DND-41 (cell line): ENCODE measurements around the gene TSHZ2.

Source experiments
- ATAC-seq: fragments of 200-7000 bp; cut with Tn5 transposase; 3 replicates; pipeline ENCODE4 v1.9.1; 2021; ENCODE audit warnings: low read depth; ENCODE audit not compliant: insufficient read depth
- DNase-seq: peaks from one replicate; pipeline ENCODE4 v3.0.0-alpha.2; 2020
- H2AFZ ChIP-seq: 2 replicates; pipeline ENCODE4 v1.6.0; 2012; ENCODE audit warnings: low read depth, low read length
- H3K27ac ChIP-seq: 2 replicates; pipeline ENCODE4 v1.5.1; 2012; ENCODE audit warnings: low read length, inconsistent platforms
- H3K27me3 ChIP-seq: fragments of 200-600 bp; sonication (generic); 2 replicates; pipeline ENCODE4 v1.6.0; 2012; ENCODE audit warnings: low read length, mild to moderate bottlenecking, inconsistent platforms; ENCODE audit not compliant: insufficient read depth, poor library complexity
- H3K36me3 ChIP-seq: 2 replicates; pipeline ENCODE4 v1.5.1; 2012; ENCODE audit warnings: low read length, inconsistent platforms; ENCODE audit not compliant: insufficient read depth
- H3K4me1 ChIP-seq: 2 replicates; pipeline ENCODE4 v1.5.1; 2012; ENCODE audit warnings: mild to moderate bottlenecking, low read length; ENCODE audit not compliant: insufficient read depth
- H3K4me2 ChIP-seq: 2 replicates; pipeline ENCODE4 v1.6.0; 2012; ENCODE audit warnings: mild to moderate bottlenecking, moderate library complexity, low read length, inconsistent platforms; ENCODE audit not compliant: insufficient read depth
- H3K4me3 ChIP-seq, 2 experiments: fragments of 200-600 bp in 1 of 2; shearing (Covaris generic) in 1 of 2; 2 replicates each; pipeline ENCODE4 v1.5.1; 2012 to 2016; ENCODE audit warnings: inconsistent platforms in 2 of 2, low read length in 2 of 2, mild to moderate bottlenecking in 2 of 2, low read depth in 1 of 2, moderate library complexity in 1 of 2
- H3K79me2 ChIP-seq: 2 replicates; pipeline ENCODE4 v1.6.0; 2012; ENCODE audit warnings: low read length, inconsistent platforms; ENCODE audit not compliant: insufficient read depth
- H3K9ac ChIP-seq: 2 replicates; pipeline ENCODE4 v1.6.0; 2012; ENCODE audit warnings: low read depth, mild to moderate bottlenecking, inconsistent platforms, low read length, moderate library complexity
- H3K9me3 ChIP-seq: 2 replicates; pipeline ENCODE4 v1.5.1; 2012; ENCODE audit warnings: low read length, moderate library complexity, mild to moderate bottlenecking, inconsistent platforms; ENCODE audit not compliant: insufficient read depth, severe bottlenecking
- H4K20me1 ChIP-seq: 2 replicates; pipeline ENCODE4 v1.6.0; 2012; ENCODE audit warnings: low read length; ENCODE audit not compliant: insufficient read depth
- CTCF ChIP-seq: IDR thresholded peaks from 2 replicates; pipeline ENCODE4 v1.5.1; 2012; ENCODE audit warnings: borderline replicate concordance, low read length, moderate library complexity, mild to moderate bottlenecking; ENCODE audit not compliant: poor library complexity, severe bottlenecking; ENCODE audit errors: extremely low read depth
- EZH2 ChIP-seq: IDR thresholded peaks from 3 replicates; pipeline ENCODE4 v1.6.1; 2012; ENCODE audit warnings: borderline replicate concordance, low read depth, mild to moderate bottlenecking, moderate library complexity, low read length, inconsistent platforms; ENCODE audit not compliant: severe bottlenecking

The TSHZ2 gene

GRCh38 chr20:52987295-52987694 is 15.1 kb downstream of the TSHZ2 start:
- Histone ChIP-seq H2AFZ (no peak overlapping the region), H3K9ac (no peak overlapping the region), H3K9me3 (no peaks in the 10 kb centered on the region), H3K27ac (no peak overlapping the region), H3K27me3 (peaks cover 5% of the 10 kb centered on the region), H4K20me1 (0 out of 2 replicates have a peak, but pooled peaks cover 4% of the 10 kb centered on the region), H3K4me3 (no peak overlapping the region), H3K4me1 (no peaks in the 10 kb centered on the region), H3K79me2 (no peaks in the 10 kb centered on the region), H3K36me3 (no peaks in the 10 kb centered on the region), H3K4me2 (no peak overlapping the region)
- TF ChIP-seq CTCF = no peak
- no peak for TF ChIP-seq EZH2
- ATAC-seq (no peak), DNase-seq (no peak)

GRCh38 chr20:52991830-52992229 is 19.7 kb downstream of the TSHZ2 start:
- H3K27ac ChIP-seq = no peak overlapping the region
- no peaks in the 10 kb centered on the region for H4K20me1 ChIP-seq
- no peaks in the 10 kb centered on the region for H3K79me2 ChIP-seq
- H3K27me3 ChIP-seq = peaks cover 5% of the 10 kb centered on the region
- no peaks in the 10 kb centered on the region for H3K36me3 ChIP-seq
- H3K4me2 ChIP-seq = no peak overlapping the region
- DNase-seq = no peak
- H2AFZ ChIP-seq = no peak overlapping the region
- no peak for ATAC-seq
- H3K4me1 ChIP-seq = no peaks in the 10 kb centered on the region
- H3K9ac ChIP-seq = no peak overlapping the region
- no peaks in the 10 kb centered on the region for H3K9me3 ChIP-seq
- no peak for TF ChIP-seq CTCF
- no peak for TF ChIP-seq EZH2
- no peak overlapping the region for H3K4me3 ChIP-seq

GRCh38 chr20:52992632-52993031 is 20.5 kb downstream of the TSHZ2 start:
- DNase-seq (no peak), ATAC-seq (no peak)
- Histone ChIP-seq H2AFZ (no peak overlapping the region), H3K36me3 (no peaks in the 10 kb centered on the region), H4K20me1 (no peaks in the 10 kb centered on the region), H3K4me3 (no peak overlapping the region), H3K4me2 (no peak overlapping the region), H3K27me3 (peaks cover 5% of the 10 kb centered on the region), H3K9ac (no peak overlapping the region), H3K27ac (no peak overlapping the region), H3K4me1 (no peaks in the 10 kb centered on the region), H3K9me3 (no peaks in the 10 kb centered on the region), H3K79me2 (no peaks in the 10 kb centered on the region)
- TF ChIP-seq EZH2 = no peak
- no peak for TF ChIP-seq CTCF

- Histone ChIP-seq H4K20me1 (no peaks in the 10 kb centered on the region), H3K27ac (no peak overlapping the region), H3K4me3 (no peak overlapping the region), H3K27me3 (peaks cover 3% of the 10 kb centered on the region), H3K79me2 (no peaks in the 10 kb centered on the region), H3K4me2 (no peak overlapping the region), H2AFZ (no peak overlapping the region), H3K4me1 (no peaks in the 10 kb centered on the region), H3K36me3 (no peaks in the 10 kb centered on the region), H3K9me3 (no peaks in the 10 kb centered on the region), H3K9ac (no peak overlapping the region)
- ATAC-seq (no peak), DNase-seq (no peak)
- no peak for TF ChIP-seq CTCF
- no peak for TF ChIP-seq EZH2
Observed at GRCh38 chr20:52993076-52993475, 20.9 kb downstream of the TSHZ2 start.
